ENCODE data around the gene XKR7. TPM values are rescaled to one million over a fixed set of nuclear protein-coding genes. Genes with fewer than 3 reads are reported as not detected.

The XKR7 gene
- total RNA-seq, 2 donors from 2014 or later: 0.05 TPM; not detected in 1

GRCh38 chr20:31991339-31991705 lies 23.4 kb downstream of the XKR7 start:
- no peak for DNase-seq (ENCODE audit: low spot score)
- TF ChIP-seq, protein P1, sequence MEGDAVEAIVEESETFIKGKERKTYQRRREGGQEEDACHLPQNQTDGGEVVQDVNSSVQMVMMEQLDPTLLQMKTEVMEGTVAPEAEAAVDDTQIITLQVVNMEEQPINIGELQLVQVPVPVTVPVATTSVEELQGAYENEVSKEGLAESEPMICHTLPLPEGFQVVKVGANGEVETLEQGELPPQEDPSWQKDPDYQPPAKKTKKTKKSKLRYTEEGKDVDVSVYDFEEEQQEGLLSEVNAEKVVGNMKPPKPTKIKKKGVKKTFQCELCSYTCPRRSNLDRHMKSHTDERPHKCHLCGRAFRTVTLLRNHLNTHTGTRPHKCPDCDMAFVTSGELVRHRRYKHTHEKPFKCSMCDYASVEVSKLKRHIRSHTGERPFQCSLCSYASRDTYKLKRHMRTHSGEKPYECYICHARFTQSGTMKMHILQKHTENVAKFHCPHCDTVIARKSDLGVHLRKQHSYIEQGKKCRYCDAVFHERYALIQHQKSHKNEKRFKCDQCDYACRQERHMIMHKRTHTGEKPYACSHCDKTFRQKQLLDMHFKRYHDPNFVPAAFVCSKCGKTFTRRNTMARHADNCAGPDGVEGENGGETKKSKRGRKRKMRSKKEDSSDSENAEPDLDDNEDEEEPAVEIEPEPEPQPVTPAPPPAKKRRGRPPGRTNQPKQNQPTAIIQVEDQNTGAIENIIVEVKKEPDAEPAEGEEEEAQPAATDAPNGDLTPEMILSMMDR (IDR thresholded peaks at IDR 0.05): no peak
- no peak for TF ChIP-seq POLR2AphosphoS5 (IDR thresholded peaks at IDR 0.05)
- TF ChIP-seq POLR2A (IDR thresholded peaks at IDR 0.05): no peak
- H3K27ac ChIP-seq: no peak overlapping the region
- H3K9me3 ChIP-seq: no peaks in the 10 kb centered on the region
- H3K4me1 ChIP-seq (replicated peaks): no peaks in the 10 kb centered on the region
- no peak overlapping the region for H3K4me3 ChIP-seq
- WGBS: 63% methylated on average over 1 of the region's 1 CpG
- intact Hi-C loops (cut with DNase I): no loop called here
- H3K27me3 ChIP-seq (replicated peaks; ENCODE audit: insufficient read depth): peaks cover 15% of the 10 kb centered on the region
- H3K36me3 ChIP-seq: no peaks in the 10 kb centered on the region

DNA sequence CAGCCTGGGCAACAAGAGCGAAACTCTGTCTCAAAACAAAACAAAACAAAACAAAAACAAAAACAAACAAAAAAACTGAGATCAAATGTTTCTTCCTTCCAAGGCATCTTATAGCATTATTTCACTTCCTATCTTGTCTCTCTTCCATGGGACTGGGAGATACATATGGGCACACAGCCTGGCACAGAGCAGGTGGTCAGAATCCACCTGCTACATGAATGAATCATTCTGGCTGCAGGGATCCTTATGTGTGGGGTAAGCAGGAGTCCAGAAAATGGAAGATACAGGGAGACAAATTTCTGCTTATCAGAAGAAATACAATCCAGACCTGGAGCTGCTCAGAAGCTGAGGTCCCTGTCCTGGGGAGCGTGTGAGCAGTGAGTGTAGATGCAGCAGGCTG lies 24.1 kb downstream of the XKR7 start:
- H3K27ac ChIP-seq: no peak overlapping the region
- no peaks in the 10 kb centered on the region for H3K36me3 ChIP-seq
- H3K4me3 ChIP-seq: no peak overlapping the region
- H3K9me3 ChIP-seq: no peaks in the 10 kb centered on the region
- TF ChIP-seq POLR2A (IDR thresholded peaks at IDR 0.05) (no peak), POLR2AphosphoS5 (IDR thresholded peaks at IDR 0.05) (no peak)
- TF ChIP-seq, protein P1 (IDR thresholded peaks at IDR 0.05): no peak
- WGBS: 85% methylated on average over 2 of the region's 2 CpGs
- DNase-seq (ENCODE audit: low spot score): no peak
- intact Hi-C loops (cut with DNase I): no loop called here
- H3K27me3 ChIP-seq (replicated peaks; ENCODE audit: insufficient read depth): peaks cover 15% of the 10 kb centered on the region
- H3K4me1 ChIP-seq (replicated peaks): no peaks in the 10 kb centered on the region

DNA sequence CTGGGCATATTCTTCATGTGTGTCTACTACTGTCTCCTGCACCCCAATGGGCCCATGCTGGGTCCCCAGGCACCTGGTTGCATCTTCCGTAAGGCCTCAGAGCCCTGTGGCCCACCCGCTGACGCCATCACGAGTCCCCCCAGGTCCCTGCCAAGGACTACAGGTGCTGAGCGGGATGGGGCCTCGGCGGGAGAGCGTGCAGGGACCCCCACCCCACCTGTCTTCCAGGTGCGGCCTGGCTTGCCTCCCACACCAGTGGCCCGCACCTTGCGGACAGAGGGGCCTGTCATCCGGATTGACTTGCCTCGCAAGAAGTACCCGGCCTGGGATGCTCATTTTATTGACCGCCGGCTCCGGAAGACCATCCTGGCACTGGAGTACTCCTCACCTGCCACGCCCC lies 29.0 kb downstream of the XKR7 start:
- intact Hi-C loops (cut with DNase I): no loop called here
- H3K4me3 ChIP-seq: no peak overlapping the region
- no peaks in the 10 kb centered on the region for H3K4me1 ChIP-seq (replicated peaks)
- no peaks in the 10 kb centered on the region for H3K36me3 ChIP-seq
- TF ChIP-seq POLR2A (IDR thresholded peaks at IDR 0.05) (no peak), POLR2AphosphoS5 (IDR thresholded peaks at IDR 0.05) (no peak)
- TF ChIP-seq, protein P1 (IDR thresholded peaks at IDR 0.05): no peak
- H3K9me3 ChIP-seq: no peaks in the 10 kb centered on the region
- DNase-seq (ENCODE audit: low spot score): no peak
- peaks cover 17% of the 10 kb centered on the region for H3K27me3 ChIP-seq (replicated peaks; ENCODE audit: insufficient read depth)
- 97% methylated on average over 17 of the region's 18 CpGs for whole genome bisulfite sequencing
- no peak overlapping the region for H3K27ac ChIP-seq

GRCh38 chr20:31998246-31998645 lies 30.3 kb downstream of the XKR7 start:
- intact Hi-C loops (cut with DNase I): no loop called here
- DNase-seq (ENCODE audit: low spot score): no peak
- no peaks in the 10 kb centered on the region for H3K9me3 ChIP-seq
- 76% methylated on average over 2 of the region's 2 CpGs for WGBS
- no peak overlapping the region for H3K27ac ChIP-seq
- no peaks in the 10 kb centered on the region for H3K36me3 ChIP-seq
- no peak overlapping the region for H3K4me3 ChIP-seq
- H3K4me1 ChIP-seq (replicated peaks): no peaks in the 10 kb centered on the region
- TF ChIP-seq, protein P1 (IDR thresholded peaks at IDR 0.05): no peak
- TF ChIP-seq POLR2A (IDR thresholded peaks at IDR 0.05): no peak
- TF ChIP-seq POLR2AphosphoS5 (IDR thresholded peaks at IDR 0.05): no peak
- H3K27me3 ChIP-seq (replicated peaks; ENCODE audit: insufficient read depth): peaks cover 17% of the 10 kb centered on the region

- no peak for DNase-seq (ENCODE audit: low spot score)
- WGBS: 68% methylated on average over 2 of the region's 2 CpGs
- Histone ChIP-seq H3K27me3 (replicated peaks; ENCODE audit: insufficient read depth) (peaks cover 2% of the 10 kb centered on the region), H3K4me3 (no peak overlapping the region), H3K4me1 (replicated peaks) (no peaks in the 10 kb centered on the region), H3K36me3 (no peaks in the 10 kb centered on the region), H3K9me3 (no peaks in the 10 kb centered on the region), H3K27ac (no peak overlapping the region)
- TF ChIP-seq POLR2A (IDR thresholded peaks at IDR 0.05): no peak
- TF ChIP-seq POLR2AphosphoS5 (IDR thresholded peaks at IDR 0.05): no peak
- TF ChIP-seq, protein P1 (IDR thresholded peaks at IDR 0.05): no peak
- intact Hi-C loops (cut with DNase I): no loop called here
Observed at GRCh38 chr20:32003325-32003724, 35.4 kb downstream of the XKR7 start.
